Testis (tissue), 2 donors: ENCODE results near the gene OTOP2.

Source experiments
- POLR2A ChIP-seq: fragments of 450-650 bp; IDR thresholded peaks from one replicate; pipeline ENCODE4 v1.6.1; 2017; ENCODE audit warnings: antibody characterized with exemption, mild to moderate bottlenecking, moderate library complexity
- TF ChIP-seq, protein P1 (sequence below), 3 experiments: fragments of 450-650 bp in 2 of 3; fragments of 200-600 bp in 1 of 3; sonication (generic) in 1 of 3; IDR thresholded peaks; one replicate each; pipeline ENCODE4 v1.5.1; 2016 to 2019; ENCODE audit warnings: antibody characterized with exemption in 3 of 3, mild to moderate bottlenecking in 2 of 3, moderate library complexity in 1 of 3

DNA sequence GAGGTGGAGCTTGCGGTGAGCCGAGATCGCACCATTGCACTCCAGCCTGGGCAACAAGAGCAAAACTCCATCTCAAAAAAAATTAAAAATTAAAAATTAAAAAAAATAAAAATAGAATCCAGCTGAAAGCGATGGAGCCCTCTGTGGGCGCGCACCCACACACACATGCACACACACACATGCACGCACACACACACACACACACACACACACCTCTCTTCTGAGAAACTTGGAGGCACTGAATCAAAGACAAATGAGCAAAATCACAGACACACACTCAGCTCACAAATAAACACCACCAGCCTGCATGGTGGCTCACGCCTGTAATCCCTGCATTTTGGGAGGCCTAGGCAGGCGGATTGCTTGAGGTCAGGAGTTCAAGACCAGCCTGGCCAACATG is 21.0 kb upstream of the OTOP2 start:
- TF ChIP-seq, protein P1, sequence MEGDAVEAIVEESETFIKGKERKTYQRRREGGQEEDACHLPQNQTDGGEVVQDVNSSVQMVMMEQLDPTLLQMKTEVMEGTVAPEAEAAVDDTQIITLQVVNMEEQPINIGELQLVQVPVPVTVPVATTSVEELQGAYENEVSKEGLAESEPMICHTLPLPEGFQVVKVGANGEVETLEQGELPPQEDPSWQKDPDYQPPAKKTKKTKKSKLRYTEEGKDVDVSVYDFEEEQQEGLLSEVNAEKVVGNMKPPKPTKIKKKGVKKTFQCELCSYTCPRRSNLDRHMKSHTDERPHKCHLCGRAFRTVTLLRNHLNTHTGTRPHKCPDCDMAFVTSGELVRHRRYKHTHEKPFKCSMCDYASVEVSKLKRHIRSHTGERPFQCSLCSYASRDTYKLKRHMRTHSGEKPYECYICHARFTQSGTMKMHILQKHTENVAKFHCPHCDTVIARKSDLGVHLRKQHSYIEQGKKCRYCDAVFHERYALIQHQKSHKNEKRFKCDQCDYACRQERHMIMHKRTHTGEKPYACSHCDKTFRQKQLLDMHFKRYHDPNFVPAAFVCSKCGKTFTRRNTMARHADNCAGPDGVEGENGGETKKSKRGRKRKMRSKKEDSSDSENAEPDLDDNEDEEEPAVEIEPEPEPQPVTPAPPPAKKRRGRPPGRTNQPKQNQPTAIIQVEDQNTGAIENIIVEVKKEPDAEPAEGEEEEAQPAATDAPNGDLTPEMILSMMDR (IDR thresholded peaks at IDR 0.05) = no peak
- TF ChIP-seq POLR2A = no peak
